Small intestine (tissue), 7 donors: Measurements from ENCODE around the gene HIPK1. TPM values are rescaled to one million over a fixed set of nuclear protein-coding genes. Genes with fewer than 3 reads are reported as not detected.

ENCODE experiments used
- DNase-seq, 2 donors: peaks; one replicate each; pipeline versions ENCODE4 v3.0.0 to v3.0.0-alpha.2; 2013
- FAIRE-seq: peaks from 2 replicates; lab custom pipeline; 2012; peaks lifted over from hg19 to GRCh38; lab: Jason Lieb, UNC
- H3K27ac ChIP-seq, 3 donors: one replicate each; pipeline ENCODE4 v1.5.1; 2013; ENCODE audit warnings: low read length in 2 of 3, mild to moderate bottlenecking in 2 of 3, control low read depth in 1 of 3, inconsistent platforms in 1 of 3, low read depth in 1 of 3, moderate library complexity in 1 of 3
- H3K27me3 ChIP-seq, 3 donors: one replicate each; pipeline ENCODE4 v1.6.1; 2013; ENCODE audit warnings: low read length in 3 of 3, inconsistent platforms in 1 of 3; ENCODE audit not compliant: control insufficient read depth in 3 of 3, insufficient read depth in 3 of 3
- H3K36me3 ChIP-seq, 3 donors: one replicate each; pipeline ENCODE4 v1.6.1; 2013; ENCODE audit warnings: low read length in 3 of 3, inconsistent platforms in 1 of 3, low read depth in 1 of 3, mild to moderate bottlenecking in 1 of 3, moderate library complexity in 1 of 3; ENCODE audit not compliant: control insufficient read depth in 3 of 3, insufficient read depth in 2 of 3
- H3K4me1 ChIP-seq, 3 donors: one replicate each; pipeline ENCODE4 v1.6.1; 2013; ENCODE audit warnings: low read length in 2 of 3, inconsistent platforms in 1 of 3, low read depth in 1 of 3, mild to moderate bottlenecking in 1 of 3, moderate library complexity in 1 of 3; ENCODE audit not compliant: control insufficient read depth in 3 of 3, insufficient read depth in 2 of 3
- H3K4me3 ChIP-seq, 3 donors: one replicate each; pipeline ENCODE4 v1.5.1; 2013; ENCODE audit warnings: low read length in 3 of 3, control low read depth in 1 of 3, inconsistent platforms in 1 of 3, low read depth in 1 of 3, mild to moderate bottlenecking in 1 of 3, moderate library complexity in 1 of 3
- H3K9me3 ChIP-seq, 2 donors: one replicate each; pipeline ENCODE4 v1.6.1; 2013; ENCODE audit warnings: low read depth in 1 of 2, low read length in 1 of 2; ENCODE audit not compliant: control insufficient read depth in 2 of 2, insufficient read depth in 1 of 2
- WGBS, 3 donors: extraction: QIAGEN DNeasy Blood & Tissue Kit; methylation state at CpG; one replicate each; pipeline ENCODE4 v1.1.7; 2013; 5-methylcytosine and 5-hydroxymethylcytosine counted together
- polyA plus RNA-seq, 4 donors: library from polyadenylated mRNA; stranded (reverse) in 3 of 4; unstranded in 1 of 4; fragments of 200-250 nt in 3 of 4; fragments of 120-200 nt in 1 of 4; gene quantifications; one replicate each; pipeline versions ENCODE4 v1.2.1 to v1.2.3, GENCODE V29; 2013
- donor health status: healthy with polysubstance abuse.
- donor health status: control.
- donor health status: control.
- donor health status: Bipolar disorder and iron deficiency.
- donor health status: healthy.

HIPK1 gene
- polyA plus RNA-seq, 4 donors: 9.5 to 30.0 (median 10.8) TPM

GRCh38 chr1:113984710-113985109, 55.6 kb downstream of the HIPK1 start:
- Histone ChIP-seq H3K9me3 (peaks cover 0 to 11% of the 10 kb centered on the region in 2 donors), H3K27me3 (no peaks in the 10 kb centered on the region), H3K36me3 (peaks cover 0 to 10% (median 0%) of the 10 kb centered on the region in 3 donors), H3K4me3 (no peak overlapping the region), H3K27ac (peak overlapping the region in 1 of 3 donors; percentile 23), H3K4me1 (peaks cover 0 to 29% (median 2%) of the 10 kb centered on the region in 3 donors)
- 60 to 74% (median 74%) methylated on average over 4 of the region's 4 CpGs for WGBS, 3 donors
- FAIRE-seq: no peak
- DNase-seq: no peak

- Histone ChIP-seq H3K4me3 (no peak overlapping the region), H3K27ac (no peak overlapping the region), H3K9me3 (peaks cover 0 to 11% of the 10 kb centered on the region in 2 donors), H3K27me3 (no peaks in the 10 kb centered on the region), H3K36me3 (peaks cover 0 to 3% (median 0%) of the 10 kb centered on the region in 3 donors), H3K4me1 (peaks cover 0 to 26% (median 2%) of the 10 kb centered on the region in 3 donors)
- FAIRE-seq: no peak
- no peak for DNase-seq
- 78 to 84% (median 79%) methylated on average over 6 of the region's 6 CpGs for WGBS, 3 donors
Observed at GRCh38 chr1:113986802-113987201, 57.7 kb downstream of the HIPK1 start.

- WGBS, 3 donors: 78 to 81% (median 79%) methylated on average over 5 of the region's 5 CpGs
- FAIRE-seq (no peak), DNase-seq (no peak)
- Histone ChIP-seq H3K27me3 (no peaks in the 10 kb centered on the region), H3K9me3 (peaks cover 0 to 11% of the 10 kb centered on the region in 2 donors), H3K4me3 (no peak overlapping the region), H3K27ac (no peak overlapping the region), H3K4me1 (peaks cover 0 to 22% (median 2%) of the 10 kb centered on the region in 3 donors), H3K36me3 (peaks cover 0 to 3% (median 0%) of the 10 kb centered on the region in 3 donors)
Observed at GRCh38 chr1:113987259-113987658, 58.1 kb downstream of the HIPK1 start.

- H3K27me3 ChIP-seq: no peaks in the 10 kb centered on the region
- H3K4me1 ChIP-seq: no peaks in the 10 kb centered on the region
- no peak for DNase-seq
- no peak overlapping the region for H3K4me3 ChIP-seq
- no peaks in the 10 kb centered on the region for H3K36me3 ChIP-seq
- 47 to 68% (median 67%) methylated on average over 2 of the region's 2 CpGs for WGBS, 3 donors
- H3K9me3 ChIP-seq: peaks cover 0 to 24% of the 10 kb centered on the region in 2 donors
- no peak overlapping the region for H3K27ac ChIP-seq
- FAIRE-seq: no peak
Observed at GRCh38 chr1:113990530-113990929, 61.4 kb downstream of the HIPK1 start.

GRCh38 chr1:113990961-113991360, 61.8 kb downstream of the HIPK1 start:
- H3K27me3 ChIP-seq: no peaks in the 10 kb centered on the region
- no peaks in the 10 kb centered on the region for H3K4me1 ChIP-seq
- no peak overlapping the region for H3K27ac ChIP-seq
- H3K9me3 ChIP-seq: peaks cover 0 to 25% of the 10 kb centered on the region in 2 donors
- no peak for FAIRE-seq
- no peak for DNase-seq
- WGBS, 3 donors: 89 to 94% (median 91%) methylated on average over 4 of the region's 4 CpGs
- no peaks in the 10 kb centered on the region for H3K36me3 ChIP-seq
- H3K4me3 ChIP-seq: no peak overlapping the region

GRCh38 chr1:113991467-113991997, 62.4 kb downstream of the HIPK1 start:
- Histone ChIP-seq H3K36me3 (no peaks in the 10 kb centered on the region), H3K27me3 (no peaks in the 10 kb centered on the region), H3K27ac (no peak overlapping the region), H3K4me3 (no peak overlapping the region), H3K4me1 (no peaks in the 10 kb centered on the region), H3K9me3 (peaks cover 0 to 20% of the 10 kb centered on the region in 2 donors)
- DNase-seq: no peak
- WGBS, 3 donors: 76 to 84% (median 81%) methylated on average over 5 of the region's 5 CpGs
- FAIRE-seq: no peak

GRCh38 chr1:113993072-113993471, 63.9 kb downstream of the HIPK1 start:
- Histone ChIP-seq H3K4me1 (no peaks in the 10 kb centered on the region), H3K27ac (no peak overlapping the region), H3K9me3 (peaks cover 0 to 17% of the 10 kb centered on the region in 2 donors), H3K36me3 (no peaks in the 10 kb centered on the region), H3K4me3 (no peak overlapping the region), H3K27me3 (no peaks in the 10 kb centered on the region)
- no peak for FAIRE-seq
- DNase-seq: no peak
- 87 to 96% (median 94%) methylated on average over 5 of the region's 5 CpGs for WGBS, 3 donors

- Histone ChIP-seq H3K4me1 (no peaks in the 10 kb centered on the region), H3K9me3 (peaks cover 0 to 17% of the 10 kb centered on the region in 2 donors), H3K27me3 (no peaks in the 10 kb centered on the region), H3K36me3 (no peaks in the 10 kb centered on the region), H3K4me3 (no peak overlapping the region), H3K27ac (no peak overlapping the region)
- no peak for FAIRE-seq
- no peak for DNase-seq
- 62 to 83% (median 82%) methylated on average over 2 of the region's 2 CpGs for WGBS, 3 donors
Observed at GRCh38 chr1:113993766-113994165, 64.6 kb downstream of the HIPK1 start.

- no peak for FAIRE-seq
- no peaks in the 10 kb centered on the region for H3K27me3 ChIP-seq
- H3K4me3 ChIP-seq: no peak overlapping the region
- no peaks in the 10 kb centered on the region for H3K4me1 ChIP-seq
- peaks cover 0 to 17% of the 10 kb centered on the region in 2 donors for H3K9me3 ChIP-seq
- DNase-seq: no peak
- 92 to 96% (median 95%) methylated on average over 2 of the region's 2 CpGs for WGBS, 3 donors
- no peaks in the 10 kb centered on the region for H3K36me3 ChIP-seq
- no peak overlapping the region for H3K27ac ChIP-seq
Observed at GRCh38 chr1:113995382-113995781, 66.3 kb downstream of the HIPK1 start.
